ENCODE results near the gene TLK2. TPM values are rescaled to one million over a fixed set of nuclear protein-coding genes. Genes with fewer than 3 reads are reported as not detected.
"Not testable (repeated sequence)": the region's sequence is repeated elsewhere in the genome, so short reads cannot be mapped to it uniquely, and the experiment has no call there.

The TLK2 gene
- total RNA-seq, 1 experiment from 2014 or later, result 56.1 TPM

DNA sequence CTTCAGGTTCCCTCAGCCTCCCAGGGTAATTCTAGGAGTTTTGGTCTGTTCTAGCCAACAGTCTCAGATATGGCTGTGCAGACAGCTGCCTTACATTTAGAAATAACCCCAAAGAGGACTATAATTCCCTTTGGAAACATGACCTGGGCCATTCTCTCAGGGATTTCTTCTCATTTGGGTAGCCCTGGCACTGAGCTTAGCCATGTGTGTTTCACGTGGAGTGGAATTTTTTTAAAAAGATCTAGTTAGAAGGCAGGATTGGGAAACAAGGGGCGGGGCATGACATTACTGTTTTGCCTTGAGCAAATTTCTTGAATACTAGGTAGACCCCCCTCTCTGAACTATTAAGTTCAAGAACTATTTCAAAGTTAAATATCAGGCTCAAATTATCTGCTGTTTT is 119.3 kb downstream of the TLK2 start:
- H3K27me3 Mint-ChIP-seq (ENCODE audit: insufficient read depth, unreplicated experiment), result no peaks in the 10 kb centered on the region
- no peak overlapping the region for H3K4me3 Mint-ChIP-seq (ENCODE audit: unreplicated experiment)
- peaks cover 77% of the 10 kb centered on the region for H3K36me3 Mint-ChIP-seq (ENCODE audit: insufficient read depth, unreplicated experiment)
- TF ChIP-seq, protein P1, sequence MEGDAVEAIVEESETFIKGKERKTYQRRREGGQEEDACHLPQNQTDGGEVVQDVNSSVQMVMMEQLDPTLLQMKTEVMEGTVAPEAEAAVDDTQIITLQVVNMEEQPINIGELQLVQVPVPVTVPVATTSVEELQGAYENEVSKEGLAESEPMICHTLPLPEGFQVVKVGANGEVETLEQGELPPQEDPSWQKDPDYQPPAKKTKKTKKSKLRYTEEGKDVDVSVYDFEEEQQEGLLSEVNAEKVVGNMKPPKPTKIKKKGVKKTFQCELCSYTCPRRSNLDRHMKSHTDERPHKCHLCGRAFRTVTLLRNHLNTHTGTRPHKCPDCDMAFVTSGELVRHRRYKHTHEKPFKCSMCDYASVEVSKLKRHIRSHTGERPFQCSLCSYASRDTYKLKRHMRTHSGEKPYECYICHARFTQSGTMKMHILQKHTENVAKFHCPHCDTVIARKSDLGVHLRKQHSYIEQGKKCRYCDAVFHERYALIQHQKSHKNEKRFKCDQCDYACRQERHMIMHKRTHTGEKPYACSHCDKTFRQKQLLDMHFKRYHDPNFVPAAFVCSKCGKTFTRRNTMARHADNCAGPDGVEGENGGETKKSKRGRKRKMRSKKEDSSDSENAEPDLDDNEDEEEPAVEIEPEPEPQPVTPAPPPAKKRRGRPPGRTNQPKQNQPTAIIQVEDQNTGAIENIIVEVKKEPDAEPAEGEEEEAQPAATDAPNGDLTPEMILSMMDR (IDR thresholded peaks at IDR 0.05; ENCODE audit: unreplicated experiment), result no peak
- no TSS peak for BruUV-seq (replicated peaks)
- intact Hi-C loops (cut with micrococcal nuclease), result no loop called here
- peak; percentile 63 for DNase-seq (ENCODE audit: unreplicated experiment)
- H3K27ac Mint-ChIP-seq (ENCODE audit: low read depth, unreplicated experiment), result peak overlapping the region; percentile 16
- no peaks in the 10 kb centered on the region for H3K9me3 Mint-ChIP-seq (ENCODE audit: unreplicated experiment)
- ChIA-PET POLR2A (interaction anchor here (0.8 kb wide), 1 partner anchor 9 kb away, joined by 3 read pairs; no protein-coding TSS in a partner anchor), CTCF (interaction anchor here (0.8 kb wide), 1 partner anchor 176 kb away, joined by 4 read pairs; no protein-coding TSS in a partner anchor)
- H3K4me1 Mint-ChIP-seq (ENCODE audit: insufficient read depth, unreplicated experiment), result peaks cover 23% of the 10 kb centered on the region

DNA sequence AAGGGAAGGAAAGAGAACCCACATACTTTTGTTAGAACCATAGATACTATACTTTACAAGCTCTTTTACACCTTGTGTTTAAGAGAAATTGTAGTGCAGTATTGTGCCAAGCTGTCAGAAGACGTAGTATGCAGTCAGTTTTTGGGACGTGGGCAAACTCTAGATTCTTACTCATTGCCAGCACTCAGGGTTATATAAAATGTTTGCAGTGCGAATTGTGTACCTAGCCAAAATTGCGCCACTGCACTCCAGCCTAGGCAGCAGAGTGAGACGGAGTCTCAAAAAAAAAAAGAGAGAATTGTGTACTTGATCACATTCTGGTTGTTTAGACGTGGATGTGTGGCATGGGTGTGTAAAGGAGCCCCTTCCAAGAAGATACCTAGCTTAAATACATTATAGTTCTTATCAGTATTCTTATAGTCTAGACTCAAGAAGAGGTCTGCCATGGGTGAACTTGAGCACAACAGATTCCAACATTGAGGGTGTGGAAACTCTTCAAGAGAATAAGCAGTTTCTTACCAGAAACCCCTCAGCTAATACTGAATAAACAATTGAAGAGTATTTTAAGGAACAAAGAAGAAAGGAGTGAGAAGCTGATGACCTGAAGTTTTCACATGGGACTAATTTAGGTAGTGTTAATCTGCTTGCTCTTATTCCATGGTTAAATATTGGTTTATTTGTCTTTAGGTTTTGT is 121.5 kb downstream of the TLK2 start:
- CTCF ChIA-PET, result interaction anchor here (0.7 kb wide), 2 partner anchors 400 to 834 kb away, joined by 4 to 6 read pairs; no protein-coding TSS in a partner anchor
- TF ChIP-seq, protein P1 (IDR thresholded peaks at IDR 0.05; ENCODE audit: unreplicated experiment), result no peak
- no peak for DNase-seq (ENCODE audit: unreplicated experiment)
- intact Hi-C loops (cut with micrococcal nuclease), result no loop called here
- Mint-ChIP-seq H3K9me3 (ENCODE audit: unreplicated experiment) (no peaks in the 10 kb centered on the region), H3K36me3 (ENCODE audit: insufficient read depth, unreplicated experiment) (peaks cover 98% of the 10 kb centered on the region), H3K4me3 (ENCODE audit: unreplicated experiment) (no peak overlapping the region), H3K27ac (ENCODE audit: low read depth, unreplicated experiment) (no peak overlapping the region), H3K27me3 (ENCODE audit: insufficient read depth, unreplicated experiment) (no peaks in the 10 kb centered on the region), H3K4me1 (ENCODE audit: insufficient read depth, unreplicated experiment) (peaks cover 23% of the 10 kb centered on the region)
- POLR2A ChIA-PET, result no interaction called here
- no TSS peak for BruUV-seq (replicated peaks)

DNA sequence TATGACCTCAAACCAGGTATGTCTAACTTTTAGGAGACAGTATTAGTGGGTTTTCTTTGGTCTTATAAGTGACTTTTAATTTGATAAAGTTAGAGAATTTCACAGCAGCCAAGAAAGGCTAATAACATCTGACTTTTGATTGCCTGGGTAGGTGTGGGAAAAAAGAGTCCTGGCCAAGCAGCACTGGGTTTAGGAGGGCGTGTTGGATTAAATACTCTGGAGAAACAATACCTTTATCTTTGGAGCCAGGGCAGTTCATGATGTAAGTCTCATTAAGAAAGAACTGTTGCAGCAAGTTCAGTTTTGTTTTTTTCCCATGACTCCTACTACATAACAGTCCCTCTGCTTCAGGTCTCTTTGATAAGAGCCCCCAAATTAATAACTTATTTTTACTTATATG is 122.2 kb downstream of the TLK2 start:
- intact Hi-C loops (cut with micrococcal nuclease), result no loop called here
- no peak overlapping the region for H3K4me3 Mint-ChIP-seq (ENCODE audit: unreplicated experiment)

DNA sequence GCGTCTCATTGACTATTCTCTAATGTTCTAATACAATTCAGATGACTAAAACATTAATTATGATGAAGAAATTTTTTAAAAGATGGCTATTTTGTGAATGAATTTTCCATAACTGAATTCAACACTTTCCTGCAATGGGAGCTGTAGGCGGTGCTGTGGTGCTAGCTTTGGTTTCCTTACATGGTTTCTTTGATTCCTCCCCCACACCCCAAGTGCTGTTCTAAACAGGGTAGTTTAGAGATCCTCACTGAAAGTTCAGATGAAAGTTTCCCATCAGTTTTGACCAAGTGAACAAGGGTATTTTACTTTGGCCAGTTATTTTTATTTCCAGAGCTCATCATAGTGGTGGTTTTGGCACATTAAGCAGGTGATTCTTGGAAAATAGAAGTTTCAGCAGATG is 122.8 kb downstream of the TLK2 start:
- TF ChIP-seq, protein P1 (IDR thresholded peaks at IDR 0.05; ENCODE audit: unreplicated experiment), result no peak
- no TSS peak for BruUV-seq (replicated peaks)
- Mint-ChIP-seq H3K36me3 (ENCODE audit: insufficient read depth, unreplicated experiment) (peaks cover 86% of the 10 kb centered on the region), H3K9me3 (ENCODE audit: unreplicated experiment) (no peaks in the 10 kb centered on the region), H3K4me3 (ENCODE audit: unreplicated experiment) (no peak overlapping the region), H3K27me3 (ENCODE audit: insufficient read depth, unreplicated experiment) (no peaks in the 10 kb centered on the region), H3K27ac (ENCODE audit: low read depth, unreplicated experiment) (no peak overlapping the region), H3K4me1 (ENCODE audit: insufficient read depth, unreplicated experiment) (peaks cover 23% of the 10 kb centered on the region)
- POLR2A ChIA-PET, result interaction anchor here (0.9 to 1.5 kb wide), 2 partner anchors 14 to 21 kb away, joined by 3 to 4 read pairs; no protein-coding TSS in a partner anchor
- intact Hi-C loops (cut with micrococcal nuclease), result no loop called here
- CTCF ChIA-PET, result interaction anchor here (0.6 to 1.0 kb wide), 2 partner anchors 9 to 58 kb away, joined by 3 to 5 read pairs; no protein-coding TSS in a partner anchor
- DNase-seq (ENCODE audit: unreplicated experiment), result no peak

More for the DNA sequence above, 122.2 kb downstream of the TLK2 start:
- ChIA-PET POLR2A (interaction anchor here (1.5 kb wide), 1 partner anchor 20 kb away, joined by 3 read pairs; no protein-coding TSS in a partner anchor), CTCF (interaction anchor here (0.5 to 0.7 kb wide), 2 partner anchors 40 to 399 kb away, joined by 6 read pairs; no protein-coding TSS in a partner anchor)
- no peak overlapping the region for H3K27ac Mint-ChIP-seq (ENCODE audit: low read depth, unreplicated experiment)
- H3K4me1 Mint-ChIP-seq (ENCODE audit: insufficient read depth, unreplicated experiment), result peaks cover 23% of the 10 kb centered on the region
- no TSS peak for BruUV-seq (replicated peaks)
- TF ChIP-seq, protein P1 (IDR thresholded peaks at IDR 0.05; ENCODE audit: unreplicated experiment), result no peak
- DNase-seq (ENCODE audit: unreplicated experiment), result no peak
- H3K27me3 Mint-ChIP-seq (ENCODE audit: insufficient read depth, unreplicated experiment), result no peaks in the 10 kb centered on the region
- H3K36me3 Mint-ChIP-seq (ENCODE audit: insufficient read depth, unreplicated experiment), result peaks cover 93% of the 10 kb centered on the region
- no peaks in the 10 kb centered on the region for H3K9me3 Mint-ChIP-seq (ENCODE audit: unreplicated experiment)

DNA sequence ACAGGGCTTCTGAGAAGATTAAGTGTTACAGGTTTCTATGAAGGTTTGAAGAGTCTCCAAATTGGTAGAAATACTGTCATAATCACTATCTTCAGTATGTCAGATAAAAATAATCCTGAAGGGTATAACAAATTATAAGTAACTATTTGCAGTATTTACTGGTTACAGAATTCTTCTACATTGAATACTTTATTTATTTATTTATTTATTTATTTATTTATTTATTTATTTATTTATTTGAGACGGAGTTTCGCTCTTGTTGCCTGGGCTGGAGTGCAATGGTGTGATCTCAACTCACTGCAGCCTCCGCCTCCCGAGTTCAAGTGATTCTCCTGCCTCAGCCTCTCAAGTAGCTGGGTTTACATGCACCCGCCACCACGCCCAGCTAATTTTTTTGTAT is 125.2 kb downstream of the TLK2 start:
- H3K4me3 Mint-ChIP-seq (ENCODE audit: unreplicated experiment); H3K27me3 Mint-ChIP-seq (ENCODE audit: insufficient read depth, unreplicated experiment); DNase-seq (ENCODE audit: unreplicated experiment); BruUV-seq (replicated peaks); H3K9me3 Mint-ChIP-seq (ENCODE audit: unreplicated experiment); H3K4me1 Mint-ChIP-seq (ENCODE audit: insufficient read depth, unreplicated experiment); POLR2A ChIA-PET; intact Hi-C loops (cut with micrococcal nuclease); H3K27ac Mint-ChIP-seq (ENCODE audit: low read depth, unreplicated experiment); CTCF ChIA-PET: not testable (repeated sequence)
- H3K36me3 Mint-ChIP-seq (ENCODE audit: insufficient read depth, unreplicated experiment), result peaks cover 87% of the 10 kb centered on the region

All from MCF 10A (cell line).